NCI-H1436 (cell line): Measurements from ENCODE around the gene SYT17.
"Not testable (repeated sequence)": the region's sequence is repeated elsewhere in the genome, so short reads cannot be mapped to it uniquely, and the experiment has no call there.

Source experiments
- DNase-seq: peaks from one replicate; lab custom pipeline; 2025; lab: John Stamatoyannopoulos, UW

SYT17 gene

DNA sequence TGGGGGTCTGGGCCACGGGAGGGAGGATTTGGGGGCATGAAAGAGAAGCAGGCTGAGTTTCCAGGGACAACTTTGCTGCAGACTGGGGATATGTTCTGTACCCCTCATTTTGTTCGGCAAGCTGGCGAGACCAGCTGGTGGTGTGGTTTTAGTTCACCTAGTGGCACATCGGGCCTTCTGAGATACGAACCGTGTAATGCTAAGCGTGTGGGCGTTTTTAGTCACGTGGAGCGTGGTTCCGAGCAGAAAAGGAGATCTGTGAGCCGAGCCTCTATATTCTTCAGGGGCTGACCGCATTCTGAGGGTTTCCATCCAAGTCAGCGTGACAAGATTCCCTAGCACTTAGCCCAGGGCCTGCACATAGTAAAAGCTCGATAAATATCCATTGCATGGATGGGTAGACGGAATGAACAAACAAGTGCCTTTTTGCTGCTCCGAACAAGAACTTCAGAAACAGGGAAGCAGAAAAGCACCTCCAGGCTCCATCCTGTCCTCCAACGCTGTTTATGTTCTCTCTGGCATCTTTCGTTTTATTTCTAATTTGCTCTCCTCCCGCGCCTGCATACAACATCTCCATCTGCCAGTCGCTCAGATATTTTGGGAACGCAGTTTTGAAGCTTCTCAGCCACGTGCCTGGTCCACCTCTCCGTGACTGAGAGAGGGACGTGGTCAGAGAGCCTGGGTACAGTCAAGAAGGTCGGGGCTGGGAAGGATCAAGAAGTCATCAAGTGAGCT, 5.8 kb downstream of the SYT17 start:
- DNase-seq, result no peak

DNA sequence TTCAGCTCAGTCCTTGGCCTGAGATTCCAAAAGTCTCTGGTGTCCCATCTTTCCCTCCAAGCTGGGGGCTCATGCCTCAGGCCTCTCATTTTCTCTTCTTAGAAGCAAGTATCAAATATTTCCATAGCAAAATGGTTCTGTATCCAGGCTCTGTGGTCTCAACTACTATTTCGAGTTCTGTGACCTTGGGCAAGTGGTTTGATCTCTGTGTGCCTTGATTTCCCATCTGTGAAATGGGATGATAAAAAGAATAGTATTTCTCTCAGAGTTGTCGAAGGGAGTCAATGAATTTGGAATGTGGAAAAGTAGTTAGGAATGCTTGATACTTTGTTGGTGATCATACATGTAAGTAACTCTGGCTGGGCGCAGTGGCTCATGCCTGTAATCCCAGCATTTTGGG, 6.4 kb downstream of the SYT17 start:
- DNase-seq, result no peak

GRCh38 chr16:19175492-19176262, 7.6 kb downstream of the SYT17 start:
- no peak for DNase-seq

- DNase-seq, result no peak
Observed at GRCh38 chr16:19177111-19177739, 9.2 kb downstream of the SYT17 start.

- peak; percentile 14 for DNase-seq
Observed at GRCh38 chr16:19179546-19180490, 11.8 kb downstream of the SYT17 start.

DNA sequence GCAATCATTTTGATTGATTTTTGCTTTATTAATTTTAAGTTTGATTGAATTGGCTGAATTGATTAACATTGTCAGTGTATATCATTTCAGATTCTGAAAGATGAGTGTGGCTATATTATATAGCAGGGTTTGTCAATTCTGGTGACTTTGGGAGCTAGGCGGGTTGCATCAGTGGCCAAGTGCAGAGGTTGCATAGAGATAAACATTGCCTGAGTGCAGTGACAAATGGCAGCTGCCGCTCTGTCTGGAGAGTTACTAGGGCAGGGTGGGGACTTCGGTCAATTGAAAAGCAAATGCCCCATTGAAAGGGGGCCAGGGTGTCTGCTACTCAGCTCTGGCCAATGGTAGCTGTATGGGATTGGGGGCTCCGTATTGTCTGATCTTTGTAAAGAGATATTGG, 12.7 kb downstream of the SYT17 start:
- DNase-seq, result no peak

- DNase-seq, result no peak
Observed at GRCh38 chr16:19182481-19182880, 14.4 kb downstream of the SYT17 start.

- no peak for DNase-seq
Observed at GRCh38 chr16:19183187-19183586, 15.1 kb downstream of the SYT17 start.

- DNase-seq, result no peak
Observed at GRCh38 chr16:19184823-19185509, 16.9 kb downstream of the SYT17 start.

DNA sequence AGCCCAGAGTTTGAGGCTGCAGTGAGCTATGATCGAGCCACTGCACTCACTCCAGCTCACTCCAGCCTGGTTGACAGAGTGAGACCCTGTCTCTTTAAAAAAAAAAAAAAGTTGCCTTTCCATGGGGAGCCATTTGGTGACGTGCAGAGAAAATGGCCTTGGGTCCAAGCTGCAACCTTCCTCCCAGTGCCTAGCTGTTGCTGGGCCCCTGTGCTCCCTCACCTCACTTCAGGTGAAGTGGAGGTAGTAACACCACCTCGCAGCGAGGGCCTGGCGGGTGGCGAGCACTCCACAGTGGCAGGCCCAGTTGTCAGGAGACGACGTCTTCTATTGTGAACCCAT, 17.4 kb downstream of the SYT17 start:
- DNase-seq, result peak; percentile 35

DNA sequence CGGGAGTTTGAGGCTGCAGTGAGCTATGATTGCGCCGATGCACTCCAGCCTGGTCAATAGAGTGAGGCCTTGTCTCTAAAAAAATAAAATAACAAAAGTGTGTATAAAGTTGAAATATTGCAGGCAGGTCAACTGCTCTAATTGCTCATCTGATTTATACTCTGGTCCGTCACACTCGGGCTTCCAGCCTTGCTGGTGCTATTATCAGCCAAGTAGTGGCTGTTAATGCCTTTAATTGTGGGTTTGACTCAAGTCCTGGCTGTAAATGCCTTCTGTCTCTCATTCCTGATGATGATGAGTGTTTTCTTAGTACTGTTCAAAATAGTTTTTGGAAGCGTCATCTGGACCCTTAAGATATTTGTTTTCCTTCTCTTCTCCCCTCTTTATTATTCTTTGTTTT, 18.4 kb downstream of the SYT17 start:
- DNase-seq, result no peak

GRCh38 chr16:19187961-19188360, 19.9 kb downstream of the SYT17 start:
- DNase-seq, result not testable (repeated sequence)

DNA sequence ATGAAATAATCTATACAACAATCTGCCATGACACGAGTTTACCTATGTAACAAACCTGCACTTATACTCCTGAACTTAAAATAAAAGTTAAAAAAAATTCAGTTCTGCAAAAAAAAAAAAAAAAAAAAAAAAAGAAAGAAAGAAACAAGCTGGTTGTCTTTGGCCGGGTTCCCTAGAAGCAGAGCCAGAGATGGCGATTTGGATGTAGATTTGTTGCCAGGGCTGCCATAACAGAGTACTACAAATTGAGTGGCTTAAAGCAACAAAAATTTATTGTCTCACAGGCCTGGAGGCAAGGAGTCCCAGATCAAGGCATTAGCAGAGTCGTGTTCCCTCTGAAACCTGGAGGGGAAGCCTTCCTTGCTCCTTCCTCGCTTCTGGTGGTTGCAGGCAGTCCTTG, 20.4 kb downstream of the SYT17 start:
- DNase-seq, result no peak

DNA sequence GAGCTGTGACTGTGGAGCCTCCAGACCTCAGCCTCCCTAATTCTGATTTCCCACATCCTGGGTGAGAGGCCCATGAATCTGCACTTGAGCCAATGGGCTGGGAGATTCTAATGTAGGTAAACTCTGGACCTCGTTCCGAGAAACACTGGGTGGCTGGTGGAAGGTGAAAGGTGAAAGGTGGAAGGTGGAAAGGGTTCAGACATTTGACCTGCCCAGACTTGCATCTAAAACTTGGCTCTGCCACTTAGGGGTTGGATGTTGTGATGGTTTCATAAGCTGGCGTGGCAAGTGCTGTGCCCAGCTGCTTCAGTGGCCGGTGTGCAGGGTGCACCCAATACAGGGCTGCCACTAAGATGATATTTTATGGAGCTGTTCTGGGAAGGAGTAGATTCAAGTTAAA, 24.8 kb downstream of the SYT17 start:
- DNase-seq, result no peak

GRCh38 chr16:19196871-19197270, 28.8 kb downstream of the SYT17 start:
- no peak for DNase-seq

DNA sequence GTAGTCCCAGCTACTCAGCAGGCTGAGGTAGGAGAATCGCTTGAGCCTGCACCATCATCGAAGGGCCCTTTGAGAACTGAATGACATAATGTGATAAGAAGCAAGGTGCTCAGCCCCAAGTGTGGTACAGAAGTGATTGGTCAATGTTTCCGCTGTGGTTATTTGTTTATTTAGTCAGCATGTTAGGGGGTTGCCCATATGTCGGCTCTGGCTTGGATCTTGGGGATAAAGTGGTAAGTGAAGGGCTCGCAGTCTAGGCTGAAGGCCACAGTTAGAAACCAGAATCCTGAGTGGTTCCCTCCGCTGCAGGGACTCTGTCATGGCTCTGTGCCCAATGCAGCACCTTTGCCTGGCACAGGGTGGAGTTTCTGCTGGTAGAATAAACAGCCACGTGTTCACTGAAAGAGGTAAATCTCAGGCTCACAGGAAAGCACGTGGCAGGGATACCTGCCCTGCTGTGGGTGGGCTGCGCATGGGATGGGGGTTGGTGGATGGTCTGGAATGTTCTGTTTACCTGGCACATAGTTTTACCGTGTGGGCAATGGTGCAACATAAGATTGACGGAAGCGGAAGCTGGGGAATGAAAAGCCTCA, 35.4 kb downstream of the SYT17 start:
- DNase-seq, result no peak

GRCh38 chr16:19210280-19210924, 42.4 kb downstream of the SYT17 start:
- no peak for DNase-seq

- DNase-seq, result no peak
Observed at GRCh38 chr16:19210968-19211367, 42.9 kb downstream of the SYT17 start.

GRCh38 chr16:19212059-19212458, 44.0 kb downstream of the SYT17 start:
- no peak for DNase-seq

DNA sequence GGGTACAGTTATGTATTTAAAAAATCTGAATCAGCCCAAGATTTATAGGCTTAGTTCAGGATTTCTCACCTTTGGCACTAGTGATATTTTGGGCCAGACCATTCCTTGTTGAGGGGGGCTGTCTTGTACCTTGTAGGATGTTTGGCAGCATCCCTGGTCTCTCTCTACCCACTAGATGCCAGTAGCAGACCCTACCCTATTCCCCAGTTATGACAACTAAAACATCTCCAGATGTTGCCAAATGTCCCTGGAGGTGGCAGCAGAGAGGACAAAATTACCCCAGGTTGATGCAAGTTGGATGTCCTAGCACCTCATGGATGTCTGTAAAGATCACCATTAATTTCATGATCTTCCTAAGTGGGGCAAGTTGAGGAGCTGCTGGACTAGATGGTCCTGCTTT, 45.8 kb downstream of the SYT17 start:
- DNase-seq, result no peak

GRCh38 chr16:19215705-19216104, 47.7 kb downstream of the SYT17 start:
- DNase-seq, result no peak
